Measurements from ENCODE around the gene PIMREG. TPM values are rescaled to one million over a fixed set of nuclear protein-coding genes. Genes with fewer than 3 reads are reported as not detected.

The PIMREG gene
- polyA plus RNA-seq, 1 donor from 2014 or later, result 6.0 TPM

- no peaks in the 10 kb centered on the region for H4K20me1 ChIP-seq (ENCODE audit: insufficient read depth)
- H3K9ac ChIP-seq (ENCODE audit: low read length), result no peak overlapping the region
- no peaks in the 10 kb centered on the region for H3K79me2 ChIP-seq (replicated peaks; ENCODE audit: insufficient read depth, low read length)
- no peak overlapping the region for H3K27ac ChIP-seq (ENCODE audit: low read length)
- H3K27me3 ChIP-seq (ENCODE audit: insufficient read depth, low read depth, low read length), result no peaks in the 10 kb centered on the region
- no peaks in the 10 kb centered on the region for H3K9me3 ChIP-seq (ENCODE audit: low read length)
- no peak overlapping the region for H3K4me3 ChIP-seq (ENCODE audit: low read length)
- no peak overlapping the region for H2AFZ ChIP-seq (ENCODE audit: low read depth, low read length)
- no peaks in the 10 kb centered on the region for H3K9me2 ChIP-seq (ENCODE audit: insufficient read depth, low read length)
- H3K36me3 ChIP-seq (ENCODE audit: insufficient read depth, low read length), result no peaks in the 10 kb centered on the region
- TF ChIP-seq RAD21 (conservative IDR thresholded peaks at IDR 0.05), result no peak
- TF ChIP-seq EZH2 (IDR thresholded peaks at IDR 0.05; ENCODE audit: borderline replicate concordance, insufficient read depth, low read length, poor library complexity, severe bottlenecking), result no peak
- no peak for TF ChIP-seq SMC3 (conservative IDR thresholded peaks at IDR 0.05; ENCODE audit: poor library complexity)
- TF ChIP-seq TAF1 (IDR thresholded peaks at IDR 0.05; ENCODE audit: low read depth), result no peak
- TF ChIP-seq EP300 (conservative IDR thresholded peaks at IDR 0.05; ENCODE audit: poor library complexity, severe bottlenecking), result no peak
- TF ChIP-seq, protein P1, sequence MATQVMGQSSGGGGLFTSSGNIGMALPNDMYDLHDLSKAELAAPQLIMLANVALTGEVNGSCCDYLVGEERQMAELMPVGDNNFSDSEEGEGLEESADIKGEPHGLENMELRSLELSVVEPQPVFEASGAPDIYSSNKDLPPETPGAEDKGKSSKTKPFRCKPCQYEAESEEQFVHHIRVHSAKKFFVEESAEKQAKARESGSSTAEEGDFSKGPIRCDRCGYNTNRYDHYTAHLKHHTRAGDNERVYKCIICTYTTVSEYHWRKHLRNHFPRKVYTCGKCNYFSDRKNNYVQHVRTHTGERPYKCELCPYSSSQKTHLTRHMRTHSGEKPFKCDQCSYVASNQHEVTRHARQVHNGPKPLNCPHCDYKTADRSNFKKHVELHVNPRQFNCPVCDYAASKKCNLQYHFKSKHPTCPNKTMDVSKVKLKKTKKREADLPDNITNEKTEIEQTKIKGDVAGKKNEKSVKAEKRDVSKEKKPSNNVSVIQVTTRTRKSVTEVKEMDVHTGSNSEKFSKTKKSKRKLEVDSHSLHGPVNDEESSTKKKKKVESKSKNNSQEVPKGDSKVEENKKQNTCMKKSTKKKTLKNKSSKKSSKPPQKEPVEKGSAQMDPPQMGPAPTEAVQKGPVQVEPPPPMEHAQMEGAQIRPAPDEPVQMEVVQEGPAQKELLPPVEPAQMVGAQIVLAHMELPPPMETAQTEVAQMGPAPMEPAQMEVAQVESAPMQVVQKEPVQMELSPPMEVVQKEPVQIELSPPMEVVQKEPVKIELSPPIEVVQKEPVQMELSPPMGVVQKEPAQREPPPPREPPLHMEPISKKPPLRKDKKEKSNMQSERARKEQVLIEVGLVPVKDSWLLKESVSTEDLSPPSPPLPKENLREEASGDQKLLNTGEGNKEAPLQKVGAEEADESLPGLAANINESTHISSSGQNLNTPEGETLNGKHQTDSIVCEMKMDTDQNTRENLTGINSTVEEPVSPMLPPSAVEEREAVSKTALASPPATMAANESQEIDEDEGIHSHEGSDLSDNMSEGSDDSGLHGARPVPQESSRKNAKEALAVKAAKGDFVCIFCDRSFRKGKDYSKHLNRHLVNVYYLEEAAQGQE (IDR thresholded peaks at IDR 0.05; ENCODE audit: borderline replicate concordance), result no peak
- TF ChIP-seq, protein P2, sequence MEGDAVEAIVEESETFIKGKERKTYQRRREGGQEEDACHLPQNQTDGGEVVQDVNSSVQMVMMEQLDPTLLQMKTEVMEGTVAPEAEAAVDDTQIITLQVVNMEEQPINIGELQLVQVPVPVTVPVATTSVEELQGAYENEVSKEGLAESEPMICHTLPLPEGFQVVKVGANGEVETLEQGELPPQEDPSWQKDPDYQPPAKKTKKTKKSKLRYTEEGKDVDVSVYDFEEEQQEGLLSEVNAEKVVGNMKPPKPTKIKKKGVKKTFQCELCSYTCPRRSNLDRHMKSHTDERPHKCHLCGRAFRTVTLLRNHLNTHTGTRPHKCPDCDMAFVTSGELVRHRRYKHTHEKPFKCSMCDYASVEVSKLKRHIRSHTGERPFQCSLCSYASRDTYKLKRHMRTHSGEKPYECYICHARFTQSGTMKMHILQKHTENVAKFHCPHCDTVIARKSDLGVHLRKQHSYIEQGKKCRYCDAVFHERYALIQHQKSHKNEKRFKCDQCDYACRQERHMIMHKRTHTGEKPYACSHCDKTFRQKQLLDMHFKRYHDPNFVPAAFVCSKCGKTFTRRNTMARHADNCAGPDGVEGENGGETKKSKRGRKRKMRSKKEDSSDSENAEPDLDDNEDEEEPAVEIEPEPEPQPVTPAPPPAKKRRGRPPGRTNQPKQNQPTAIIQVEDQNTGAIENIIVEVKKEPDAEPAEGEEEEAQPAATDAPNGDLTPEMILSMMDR (IDR thresholded peaks at IDR 0.05; ENCODE audit: poor library complexity, severe bottlenecking), result no peak
- TF ChIP-seq POLR2AphosphoS5 (IDR thresholded peaks at IDR 0.05), result no peak
- TF ChIP-seq MXI1 (conservative IDR thresholded peaks at IDR 0.05; ENCODE audit: poor library complexity, severe bottlenecking), result no peak
- no peak overlapping the region for H3K4me2 ChIP-seq (ENCODE audit: low read length)
- H3F3A ChIP-seq (ENCODE audit: insufficient read depth, low read length, poor library complexity, severe bottlenecking), result no peaks in the 10 kb centered on the region
These were observed 17.7 kb downstream of the PIMREG start for GRCh38 chr17:6461792-6462524.

DNA sequence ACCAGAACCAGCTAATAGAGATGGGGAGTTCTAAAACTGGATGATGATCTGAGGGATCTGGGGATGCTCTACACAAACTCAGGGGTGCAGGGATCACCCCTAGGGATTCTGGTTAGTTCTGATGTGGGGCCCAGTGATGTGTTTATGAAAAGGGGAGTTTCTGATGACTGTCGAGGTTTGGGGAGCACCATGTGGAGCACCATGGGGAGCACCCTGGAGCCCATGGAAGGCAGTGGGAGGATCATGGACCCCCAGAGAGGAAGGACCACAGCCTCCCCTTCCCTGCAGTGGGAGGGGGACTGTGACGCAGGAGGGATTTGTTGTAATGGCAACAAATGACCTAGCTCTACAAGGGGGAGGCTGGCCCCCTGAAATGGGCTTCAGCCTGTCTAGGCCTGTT, 18.4 kb downstream of the PIMREG start:
- H4K20me1 ChIP-seq (ENCODE audit: insufficient read depth), result no peaks in the 10 kb centered on the region
- H3K9ac ChIP-seq (ENCODE audit: low read length), result no peak overlapping the region
- no peaks in the 10 kb centered on the region for H3K79me2 ChIP-seq (replicated peaks; ENCODE audit: insufficient read depth, low read length)
- H2AFZ ChIP-seq (ENCODE audit: low read depth, low read length), result no peak overlapping the region
- H3K4me3 ChIP-seq (ENCODE audit: low read length), result no peak overlapping the region
- no peaks in the 10 kb centered on the region for H3K9me2 ChIP-seq (ENCODE audit: insufficient read depth, low read length)
- no peaks in the 10 kb centered on the region for H3K36me3 ChIP-seq (ENCODE audit: insufficient read depth, low read length)
- TF ChIP-seq SMC3 (conservative IDR thresholded peaks at IDR 0.05; ENCODE audit: poor library complexity), result no peak
- no peak for TF ChIP-seq EZH2 (IDR thresholded peaks at IDR 0.05; ENCODE audit: borderline replicate concordance, insufficient read depth, low read length, poor library complexity, severe bottlenecking)
- TF ChIP-seq POLR2AphosphoS5 (IDR thresholded peaks at IDR 0.05), result no peak
- H3K4me2 ChIP-seq (ENCODE audit: low read length), result no peak overlapping the region
- H3K27me3 ChIP-seq (ENCODE audit: insufficient read depth, low read depth, low read length), result no peaks in the 10 kb centered on the region
- H3K9me3 ChIP-seq (ENCODE audit: low read length), result no peaks in the 10 kb centered on the region
- H3F3A ChIP-seq (ENCODE audit: insufficient read depth, low read length, poor library complexity, severe bottlenecking), result no peaks in the 10 kb centered on the region
- H3K27ac ChIP-seq (ENCODE audit: low read length), result no peak overlapping the region

Data from neural cell (in vitro differentiated cells).